HepG2 (cell line): ENCODE results near the gene SF3B2. TPM values are rescaled to one million over a fixed set of nuclear protein-coding genes. Genes with fewer than 3 reads are reported as not detected.
"Not testable (repeated sequence)": the region's sequence is repeated elsewhere in the genome, so short reads cannot be mapped to it uniquely, and the experiment has no call there.

Experiments used
- ATAC-seq: fragments of 200-7000 bp; cut with Tn5 transposase; 3 replicates; pipeline ENCODE4 v1.9.1; 2020; ENCODE audit warnings: mild to moderate bottlenecking, moderate library complexity
- BruUV-seq: library from RNA; stranded (reverse); fragments of 400-500 nt; replicated peaks from 2 replicates; lab custom pipeline; 2021; lab: Mats Ljungman, UMichigan
- CTCF ChIA-PET: fragments of 300-600 bp; formaldehyde crosslinking; extraction: SDS; loops from one replicate; lab custom pipeline; 2021; ENCODE audit warnings: low total read pairs, inconsistent platforms, low intra/inter-chr PET ratio; lab: Yijun Ruan, JAX
- POLR2A ChIA-PET: fragments of 350-600 bp; sonication (Branson Sonifier 250); formaldehyde crosslinking; loops from one replicate; lab custom pipeline; 2020; ENCODE audit warnings: antibody characterized with exemption, inconsistent platforms; lab: Yijun Ruan, JAX
- DNase-seq: peaks from one replicate; pipeline ENCODE4 v3.0.0-alpha.2; 2015; ENCODE audit warnings: low spot score
- FAIRE-seq: peaks from 3 replicates; lab custom pipeline; 2011; peaks lifted over from hg19 to GRCh38; lab: Jason Lieb, UNC
- H2AFZ ChIP-seq: one replicate; pipeline ENCODE4 v1.6.1; 2011; ENCODE audit warnings: low read length, inconsistent platforms
- H3K27ac ChIP-seq: fragments of 300-600 bp; 3 replicates; pipeline ENCODE4 v1.8.0; 2011; ENCODE audit warnings: mixed run types, mild to moderate bottlenecking, mixed read lengths, low read length, inconsistent platforms; ENCODE audit not compliant: insufficient read depth; ENCODE audit errors: extremely low read length
- H3K27me3 ChIP-seq, 2 experiments: fragments of 200-600 bp in 1 of 2; 2 replicates in 1 of 2; 3 replicates in 1 of 2; pipeline versions ENCODE4 v1.6.0 to v1.8.0; 2011; ENCODE audit warnings: low read length in 2 of 2, mild to moderate bottlenecking in 2 of 2, moderate library complexity in 2 of 2, inconsistent platforms in 1 of 2; ENCODE audit not compliant: insufficient read depth in 2 of 2, control insufficient read depth in 1 of 2
- H3K36me3 ChIP-seq, 2 experiments: fragments of 200-600 bp in 1 of 2; replicated peaks in 1 of 2; 2 replicates in 1 of 2; 3 replicates in 1 of 2; pipeline versions ENCODE4 v1.5.1 to v1.8.0; 2011; ENCODE audit warnings: low read length in 2 of 2, inconsistent platforms in 1 of 2; ENCODE audit not compliant: insufficient read depth in 2 of 2, control insufficient read depth in 1 of 2
- H3K4me1 ChIP-seq: 2 replicates; pipeline ENCODE4 v1.5.1; 2012; ENCODE audit warnings: low read length, inconsistent platforms; ENCODE audit not compliant: insufficient read depth
- H3K4me2 ChIP-seq: 2 replicates; pipeline ENCODE4 v1.6.0; 2011; ENCODE audit warnings: low read depth, low read length, inconsistent platforms
- H3K4me3 ChIP-seq, 3 experiments: fragments of 200-600 bp in 1 of 3; sonication (generic), shearing (Covaris generic) in 1 of 3; replicated peaks in 1 of 3; 2 replicates each; pipeline ENCODE4 v1.5.1; 2011 to 2016; ENCODE audit warnings: low read length in 3 of 3, inconsistent platforms in 2 of 3, low read depth in 2 of 3, mild to moderate bottlenecking in 2 of 3, control low read depth in 1 of 3, mixed read lengths in 1 of 3; ENCODE audit not compliant: insufficient read depth in 1 of 3
- H3K79me2 ChIP-seq: one replicate; pipeline ENCODE4 v1.6.1; 2011; ENCODE audit warnings: low read length, inconsistent platforms; ENCODE audit not compliant: insufficient read depth
- H3K9ac ChIP-seq: 2 replicates; pipeline ENCODE4 v1.6.0; 2011; ENCODE audit warnings: mild to moderate bottlenecking, low read depth, low read length, inconsistent platforms; ENCODE audit not compliant: insufficient read depth
- H3K9me3 ChIP-seq: 2 replicates; pipeline ENCODE4 v1.5.1; 2012; ENCODE audit warnings: mild to moderate bottlenecking, low read length
- H4K20me1 ChIP-seq: 2 replicates; pipeline ENCODE4 v1.6.0; 2011; ENCODE audit warnings: inconsistent platforms, mild to moderate bottlenecking, low read length, moderate library complexity; ENCODE audit not compliant: insufficient read depth
- EED ChIP-seq: sonication (generic); formaldehyde crosslinking; IDR thresholded peaks from 2 replicates; pipeline ENCODE4 v1.5.0; 2020; ENCODE audit warnings: mild to moderate bottlenecking, missing genetic modification reagents
- JUNB ChIP-seq: sonication (generic); formaldehyde crosslinking; IDR thresholded peaks from 2 replicates; pipeline ENCODE4 v1.8.0; 2022; ENCODE audit warnings: missing genetic modification reagents, mild to moderate bottlenecking, borderline replicate concordance
- ZNF296 ChIP-seq: sonication (generic); formaldehyde crosslinking; conservative IDR thresholded peaks from 2 replicates; pipeline ENCODE4 v1.5.0; 2020; ENCODE audit warnings: mild to moderate bottlenecking, missing genetic modification reagents
- ZNF484 ChIP-seq: sonication (generic); formaldehyde crosslinking; IDR thresholded peaks from 2 replicates; pipeline ENCODE4 v1.5.1; 2020; ENCODE audit warnings: mild to moderate bottlenecking, low read depth, missing genetic modification reagents, borderline replicate concordance
- ZNF574 ChIP-seq: sonication (generic); formaldehyde crosslinking; IDR thresholded peaks from 2 replicates; pipeline ENCODE4 v1.4.0; 2020; ENCODE audit warnings: missing genetic modification reagents
- WGBS: methylation state at CpG from one replicate; pipeline ENCODE4 v1.1.6; 2017; ENCODE audit warnings: low lambda C conversion rate; 5-methylcytosine and 5-hydroxymethylcytosine counted together
- in situ Hi-C: cut with HindIII; loops from 2 replicates; pipeline ENCODE4 v1.10.0; 2017; ENCODE audit warnings: low pct_unique_long_range_greater_than_20kb; ENCODE audit not compliant: extremely low pct_ligation_motif_present
- intact Hi-C: fragments of 100-400 bp; cut with micrococcal nuclease; formaldehyde crosslinking; loops from one replicate; pipeline ENCODE4 v1.10.0; 2022; ENCODE audit not compliant: unreplicated experiment
- polyA plus RNA-seq, 8 experiments: library from polyadenylated mRNA; depleted of rRNA in 3 of 8; stranded (reverse) in 7 of 8; unstranded in 1 of 8; fragments of >200 nt; fragmentation: Illumina TruSeq in 4 of 8; extraction: Trizol in 4 of 8; gene quantifications; 2 replicates each; pipeline versions ENCODE4 v1.2.1 to v1.2.3, GENCODE V29; 2011 to 2016; ENCODE audit warnings: low read depth in 4 of 8, missing spikeins in 1 of 8, mixed read lengths in 1 of 8; ENCODE audit not compliant: insufficient read depth in 1 of 8
- total RNA-seq, 5 experiments: library from RNA; depleted of rRNA; stranded (reverse); fragments of >200 nt; fragmentation: Illumina TruSeq; extraction: Trizol; gene quantifications; 2 replicates each; pipeline ENCODE4 v1.2.3, GENCODE V29; 2016; ENCODE audit warnings: low read depth in 1 of 5

Gene SF3B2
- total and polyA plus RNA-seq, 2 of the 13 experiments (the other 11 are each of a cell fraction or from before 2014, with no cell fraction given) = 70.4 to 153 TPM

- TF ChIP-seq ZNF574 (CRISPR knock-in tag) (peak; percentile 66), ZNF484 (CRISPR knock-in tag) (no peak), EED (CRISPR knock-in tag) (no peak), JUNB (no peak), ZNF296 (CRISPR knock-in tag) (no peak)
- TF ChIP-seq, all 625 proteins: peak for 92
These were observed 29.6 kb upstream of the SF3B2 start (continued) for GRCh38 chr11:66022401-66023185.

- H3K36me3 ChIP-seq, H3K27ac ChIP-seq, BruUV-seq, H3K79me2 ChIP-seq, H3K9me3 ChIP-seq, FAIRE-seq, intact Hi-C loops, H2AFZ ChIP-seq, DNase-seq, H4K20me1 ChIP-seq, ATAC-seq, in situ Hi-C loops: not testable (repeated sequence)
- WGBS = 50% methylated on average over 2 of the region's 5 CpGs
- ChIA-PET CTCF (interaction anchor here (1.5 kb wide), 1 partner anchor 22 kb away, joined by 8 read pairs; no protein-coding TSS in a partner anchor), POLR2A (interaction anchor here (1.3 kb wide), 1 partner anchor 20 kb away, joined by 5 read pairs; the partner anchor contains the start of genes BANF1 and EIF1AD)
- peaks cover 5 to 29% of the 10 kb centered on the region in 2 experiments; a peak in 3 of 5 replicates for H3K27me3 ChIP-seq
- peaks cover 21% of the 10 kb centered on the region for H3K4me1 ChIP-seq
- H3K9ac ChIP-seq = 0 out of 2 replicates have a peak overlapping the region, but pooled peaks have one; percentile 64
- peak overlapping the region; percentile 94 for H3K4me2 ChIP-seq
- H3K4me3 ChIP-seq = peak overlapping the region in 1 of 3 experiments; percentile 72; a peak in 1 of 6 replicates
These were observed 29.1 kb upstream of the SF3B2 start for GRCh38 chr11:66023186-66023440.
